Liver (tissue), 3 donors: ENCODE measurements around the gene PPP1R2B.
A peak's percentile ranks its signal among the peaks of the same experiment; 100 is the strongest.

Experiments used
- CTCF ChIP-seq: fragments of 150-350 bp; IDR thresholded peaks from 2 replicates; pipeline ENCODE4 v1.5.1; 2017; ENCODE audit warnings: improper control_type of control experiment, low read depth, low read length; ENCODE audit not compliant: missing input control
- FOXA1 ChIP-seq: IDR thresholded peaks from 2 replicates; pipeline ENCODE4 v1.6.1; 2016; ENCODE audit warnings: antibody characterized with exemption
- REST ChIP-seq: IDR thresholded peaks from 2 replicates; pipeline ENCODE4 v1.6.1; 2016; ENCODE audit warnings: antibody characterized with exemption, mild to moderate bottlenecking
- RXRA ChIP-seq, 2 donors: IDR thresholded peaks; 2 replicates each; pipeline ENCODE4 v1.6.1; 2017 to 2018; ENCODE audit warnings: antibody characterized with exemption in 2 of 2, mild to moderate bottlenecking in 1 of 2
- SP1 ChIP-seq: IDR thresholded peaks from 2 replicates; pipeline ENCODE4 v1.6.1; 2018; ENCODE audit warnings: antibody characterized with exemption, mild to moderate bottlenecking
- YY1 ChIP-seq: IDR thresholded peaks from 2 replicates; pipeline ENCODE4 v1.6.1; 2016; ENCODE audit warnings: antibody characterized with exemption, mild to moderate bottlenecking
- ZBTB33 ChIP-seq: IDR thresholded peaks from 2 replicates; pipeline ENCODE4 v1.6.1; 2016; ENCODE audit warnings: antibody characterized with exemption
- donor health status: healthy.
- donor health status: healthy.

- TF ChIP-seq REST (no peak), CTCF (peak; percentile 50), YY1 (no peak), SP1 (no peak), RXRA (IDR thresholded peaks at IDR 0.05) (no peak), ZBTB33 (no peak), FOXA1 (no peak)
Measured at GRCh38 chr5:156824800-156825199, 25.3 kb upstream of the PPP1R2B start.
